NOMO-1 treated with DMSO at 0.1 percent for 48 hours (cell line): ENCODE measurements around the gene NCAPG2.
"Not testable (repeated sequence)": the region's sequence is repeated elsewhere in the genome, so short reads cannot be mapped to it uniquely, and the experiment has no call there.

Source experiments
- DNase-seq: peaks from one replicate; lab custom pipeline; 2025; ENCODE audit not compliant: unreplicated experiment; lab: John Stamatoyannopoulos, UW

NCAPG2 gene

GRCh38 chr7:158638001-158638400, 66.6 kb downstream of the NCAPG2 start:
- no peak for DNase-seq

DNA sequence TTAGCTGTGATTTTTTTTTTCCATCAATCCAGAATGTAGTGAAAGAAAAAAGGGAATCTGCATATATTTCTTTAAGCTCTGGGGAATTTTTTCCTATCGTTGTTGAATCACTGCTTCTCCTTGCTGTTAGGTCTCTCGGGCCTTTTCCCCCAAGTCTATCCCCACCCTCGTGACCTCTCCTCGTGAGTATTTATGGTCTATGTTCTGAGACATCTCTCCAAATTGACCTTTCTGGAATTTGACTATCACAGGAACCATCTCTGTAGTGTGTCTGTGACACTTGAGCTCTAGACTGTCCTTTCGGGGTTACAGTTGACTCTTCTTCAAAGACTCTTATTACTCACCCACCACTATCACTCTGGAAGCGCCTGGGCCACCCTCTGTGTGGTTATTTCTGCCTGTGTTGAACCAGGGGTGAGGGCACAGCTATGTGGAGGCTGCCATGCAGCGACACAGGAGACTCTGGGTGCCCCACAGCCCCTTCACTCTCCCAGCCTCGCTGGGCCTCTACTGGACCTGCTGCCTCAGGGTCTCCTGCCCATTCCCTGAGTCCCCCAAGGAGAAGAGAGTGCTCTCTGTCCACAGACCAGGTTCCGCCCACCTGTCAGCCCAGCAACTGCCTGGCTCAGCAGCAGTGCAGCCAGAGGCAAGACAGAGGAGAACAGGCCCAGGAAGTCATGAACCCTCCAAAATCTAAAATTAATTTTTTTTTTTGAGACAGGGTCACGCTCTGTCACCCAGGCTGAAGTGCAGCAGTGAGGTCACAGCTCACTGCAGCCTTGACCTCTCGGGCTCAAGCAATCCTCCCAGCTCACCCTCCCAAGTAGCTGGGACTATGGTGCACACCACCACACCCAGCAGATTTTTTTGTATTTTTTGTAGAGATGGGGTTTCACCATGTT, 71.3 kb downstream of the NCAPG2 start:
- no peak for DNase-seq

DNA sequence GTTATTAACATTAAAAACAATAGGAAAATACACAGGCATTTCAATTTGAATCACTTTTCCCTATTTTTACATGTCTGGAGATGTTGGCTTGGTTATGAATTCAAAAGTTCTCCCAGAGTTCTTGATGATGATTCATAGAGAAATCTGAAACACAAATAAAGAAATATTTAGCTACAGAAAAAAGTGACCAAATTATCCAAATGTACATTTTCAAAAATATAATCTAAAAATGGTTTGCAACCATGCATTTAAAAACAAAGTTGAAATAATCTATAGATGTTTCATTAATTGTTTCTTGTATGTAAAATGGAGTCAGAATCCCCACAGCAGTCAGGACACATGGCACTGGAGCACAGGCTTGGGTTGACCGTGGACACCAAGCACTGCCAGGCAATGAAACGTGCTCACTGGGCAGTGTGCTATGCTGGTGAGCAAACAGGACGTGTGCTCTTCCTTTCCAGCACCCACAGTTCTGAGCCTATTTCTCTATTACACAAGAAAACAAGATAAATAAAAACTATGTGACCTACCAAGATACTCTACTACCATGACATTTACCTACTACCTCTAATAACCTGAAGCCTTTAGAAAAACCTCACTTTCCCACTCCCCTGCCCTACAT, 72.9 kb downstream of the NCAPG2 start:
- no peak for DNase-seq

DNA sequence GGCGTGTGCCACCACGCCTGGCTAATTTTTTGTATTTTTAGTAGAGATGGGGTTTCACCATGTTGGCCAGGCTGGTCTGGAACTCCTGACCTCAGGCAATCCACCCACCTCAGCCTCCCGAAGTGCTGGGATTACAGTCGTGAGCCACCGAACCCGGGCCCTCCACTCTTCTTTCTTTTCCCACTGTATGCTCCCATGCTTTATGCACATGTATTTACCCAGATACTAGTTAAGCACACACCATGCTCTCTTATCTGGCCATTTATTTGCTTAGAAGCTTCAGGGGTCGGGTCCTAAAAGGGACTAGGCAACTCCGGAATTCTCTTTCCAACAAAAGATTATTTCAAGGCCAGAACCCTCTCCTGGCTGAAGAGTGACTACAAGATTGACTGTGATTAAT, 78.3 kb downstream of the NCAPG2 start:
- not testable (repeated sequence) for DNase-seq

DNA sequence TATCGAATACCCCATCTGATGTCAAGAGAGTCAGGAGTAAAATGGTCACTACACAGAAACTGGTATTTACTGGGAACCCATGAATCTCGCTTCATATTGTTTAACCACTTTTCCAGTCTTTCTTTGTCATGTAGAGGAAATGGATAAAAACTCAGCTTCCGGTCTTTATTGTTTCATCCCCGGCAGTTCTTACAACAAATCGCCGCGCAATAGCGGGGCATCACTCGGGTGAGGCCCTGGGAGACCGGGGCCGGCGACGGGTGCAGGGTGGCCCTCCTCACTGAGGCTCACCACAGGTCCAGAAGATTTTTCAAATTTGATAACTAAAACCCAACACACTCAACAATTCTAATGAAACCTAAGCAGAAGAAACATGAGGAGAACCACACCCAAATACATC, 81.4 kb downstream of the NCAPG2 start:
- DNase-seq: no peak

DNA sequence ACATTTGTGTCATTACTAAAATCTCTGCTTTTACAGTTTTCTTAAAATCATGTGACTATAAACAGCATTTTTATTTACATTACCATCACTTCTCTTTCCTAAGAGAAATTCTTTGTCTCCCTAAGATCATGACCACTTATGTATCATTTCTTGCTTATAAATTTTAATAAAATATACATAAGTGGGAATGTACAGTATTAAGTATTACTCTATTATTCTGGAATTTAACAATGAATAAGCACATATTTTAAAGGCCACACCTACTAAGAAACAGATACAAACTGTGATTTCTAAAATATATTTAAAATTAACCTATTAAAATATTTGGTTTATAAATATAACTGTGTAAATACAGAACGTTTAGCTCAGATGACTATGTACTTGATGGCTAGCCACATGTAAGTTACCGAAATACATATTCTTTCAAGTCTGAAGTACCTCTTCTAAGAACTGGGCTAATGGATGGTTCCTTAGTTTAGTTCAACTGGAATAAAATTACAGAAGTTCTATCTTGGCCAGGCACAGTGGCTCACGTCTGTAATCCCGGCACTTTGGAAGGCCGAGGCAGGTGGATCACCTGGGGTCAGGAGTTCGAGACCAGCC, 83.7 kb downstream of the NCAPG2 start:
- DNase-seq: no peak

GRCh38 chr7:158620418-158620817, 84.2 kb downstream of the NCAPG2 start:
- DNase-seq: no peak

GRCh38 chr7:158618745-158619140, 85.9 kb downstream of the NCAPG2 start:
- no peak for DNase-seq

DNA sequence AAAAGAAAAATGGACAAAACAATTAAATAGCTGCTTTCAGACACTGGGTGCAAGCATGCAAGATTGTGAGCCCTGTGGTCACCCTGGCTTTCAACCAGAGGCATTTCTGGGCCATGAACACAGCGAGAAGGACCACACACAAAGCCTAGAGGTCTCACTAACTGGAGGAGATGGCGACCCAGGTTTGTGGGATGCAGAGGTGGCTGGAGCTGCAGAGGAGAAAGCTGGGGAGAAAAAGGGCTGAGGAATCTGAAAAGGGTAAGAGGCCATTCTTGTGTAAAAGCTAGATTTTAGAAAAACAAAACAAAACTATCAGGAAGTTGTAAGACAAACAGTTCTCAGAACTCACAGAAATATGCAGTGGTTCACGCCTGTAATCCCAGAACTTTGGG, 86.9 kb downstream of the NCAPG2 start:
- DNase-seq: no peak

- DNase-seq: no peak
Measured at GRCh38 chr7:158616050-158616449, 88.6 kb downstream of the NCAPG2 start.

DNA sequence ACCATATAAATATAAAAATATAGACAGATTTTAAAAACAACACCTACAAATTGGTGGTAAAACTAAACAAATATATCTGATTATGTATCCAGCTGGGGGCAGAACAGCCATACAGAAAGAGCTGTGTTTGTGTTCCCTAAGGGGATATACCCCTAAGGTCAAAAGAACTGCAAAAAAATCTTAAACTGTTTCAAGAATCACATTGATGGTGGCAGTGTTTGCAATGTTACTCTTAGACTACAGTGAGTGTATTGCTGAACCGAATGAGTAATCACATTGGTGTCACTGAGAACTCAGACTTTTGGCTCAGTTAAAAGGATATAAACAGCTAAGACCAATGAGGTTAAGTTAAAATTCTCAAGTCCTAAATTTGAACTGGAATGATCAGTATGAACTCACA, 89.9 kb downstream of the NCAPG2 start:
- no peak for DNase-seq

DNA sequence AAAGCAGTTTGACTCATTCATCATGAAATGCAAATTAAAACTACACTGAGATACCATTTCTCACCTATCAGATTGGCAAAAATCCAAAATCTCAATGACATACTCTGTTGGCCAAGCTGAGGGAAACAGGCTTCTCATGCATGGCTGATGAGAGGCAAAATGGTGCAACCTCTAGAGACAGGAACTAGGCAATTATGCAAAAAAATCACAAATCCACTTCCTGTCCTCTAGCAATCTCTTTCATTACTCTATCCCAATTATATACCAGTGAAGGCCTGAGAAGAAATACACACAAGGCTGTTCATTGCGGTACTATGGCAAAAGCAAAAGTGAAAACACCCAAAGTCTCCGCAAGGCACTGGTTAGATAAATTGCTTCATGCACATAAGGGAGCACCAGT, 91.1 kb downstream of the NCAPG2 start:
- DNase-seq: no peak

- no peak for DNase-seq
Measured at GRCh38 chr7:158612546-158612945, 92.1 kb downstream of the NCAPG2 start.

GRCh38 chr7:158611541-158611940, 93.1 kb downstream of the NCAPG2 start:
- no peak for DNase-seq

- DNase-seq: no peak
Measured at GRCh38 chr7:158609313-158609974, 95.2 kb downstream of the NCAPG2 start.

- no peak for DNase-seq
Measured at GRCh38 chr7:158607563-158607962, 97.0 kb downstream of the NCAPG2 start.

DNA sequence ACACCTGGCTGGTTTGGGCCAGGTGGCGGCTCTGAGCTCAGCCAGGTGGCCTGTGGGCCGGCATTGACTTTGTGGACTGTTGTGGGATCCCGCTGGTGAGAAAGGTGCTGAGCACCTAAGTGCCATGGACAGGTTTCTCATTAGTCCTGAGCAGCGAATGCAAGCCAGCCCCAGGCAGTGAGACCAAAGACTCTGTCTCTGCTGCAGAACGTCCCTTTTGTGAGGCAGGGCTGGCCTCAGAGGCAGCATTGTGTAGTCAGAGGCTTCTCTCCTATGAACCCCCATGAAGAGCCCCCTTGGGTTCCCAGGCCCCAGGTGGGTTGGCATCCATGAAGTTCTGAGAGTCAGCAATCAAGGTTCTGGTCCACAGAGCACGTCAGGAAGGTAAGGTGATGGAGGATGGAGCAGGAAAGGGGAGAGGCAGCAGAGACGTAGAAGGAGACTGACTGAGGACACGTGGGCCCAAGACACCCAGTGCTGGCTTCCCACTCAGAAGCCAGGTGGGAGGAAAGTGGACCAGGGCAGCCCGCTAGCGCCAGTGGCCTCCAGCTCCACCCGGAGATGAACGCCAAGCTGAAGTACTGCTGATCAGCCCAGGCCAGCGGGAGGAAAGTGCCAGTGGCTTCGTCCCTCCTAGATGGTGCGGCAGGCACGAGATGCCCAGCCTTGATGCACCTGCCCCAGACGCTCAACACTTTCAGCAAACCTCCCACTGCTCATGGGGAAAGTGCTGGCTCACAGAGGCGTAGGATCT, 97.8 kb downstream of the NCAPG2 start:
- no peak for DNase-seq

- DNase-seq: no peak
Measured at GRCh38 chr7:158606129-158606528, 98.5 kb downstream of the NCAPG2 start.

GRCh38 chr7:158603773-158604755, 100.5 kb downstream of the NCAPG2 start:
- DNase-seq: no peak
